ENCODE data around the gene RPS6KA2. TPM values are rescaled to one million over a fixed set of nuclear protein-coding genes. Genes with fewer than 3 reads are reported as not detected.

Gene RPS6KA2
- total RNA-seq, 2 experiments from 2014 or later = 18.9 to 19.1 TPM

DNA sequence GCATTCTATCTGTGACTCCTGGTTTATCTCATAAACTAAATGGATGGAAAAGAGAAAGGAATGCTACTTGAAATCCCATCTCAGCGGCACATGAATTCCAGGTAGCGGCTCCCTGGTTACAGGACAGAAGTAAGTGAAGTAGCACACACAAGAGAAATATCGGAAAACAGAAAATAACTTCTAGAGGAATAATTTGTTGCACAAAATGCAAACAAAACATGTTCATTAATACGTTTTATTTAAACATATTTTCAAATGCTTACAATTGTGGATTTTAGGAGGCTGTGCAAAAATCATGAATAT is 26.5 kb upstream of the RPS6KA2 start:
- Mint-ChIP-seq H3K4me1 (ENCODE audit: low read depth) (peaks cover 12% of the 10 kb centered on the region), H3K36me3 (ENCODE audit: low read depth) (no peaks in the 10 kb centered on the region), H3K4me3 (no peak overlapping the region), H3K9me3 (no peaks in the 10 kb centered on the region), H3K27me3 (ENCODE audit: low read depth) (peaks cover 13% of the 10 kb centered on the region), H3K27ac (no peak overlapping the region)
- intact Hi-C loops (cut with micrococcal nuclease) = no loop called here
- no peak for DNase-seq
- CTCF ChIA-PET = no interaction called here

DNA sequence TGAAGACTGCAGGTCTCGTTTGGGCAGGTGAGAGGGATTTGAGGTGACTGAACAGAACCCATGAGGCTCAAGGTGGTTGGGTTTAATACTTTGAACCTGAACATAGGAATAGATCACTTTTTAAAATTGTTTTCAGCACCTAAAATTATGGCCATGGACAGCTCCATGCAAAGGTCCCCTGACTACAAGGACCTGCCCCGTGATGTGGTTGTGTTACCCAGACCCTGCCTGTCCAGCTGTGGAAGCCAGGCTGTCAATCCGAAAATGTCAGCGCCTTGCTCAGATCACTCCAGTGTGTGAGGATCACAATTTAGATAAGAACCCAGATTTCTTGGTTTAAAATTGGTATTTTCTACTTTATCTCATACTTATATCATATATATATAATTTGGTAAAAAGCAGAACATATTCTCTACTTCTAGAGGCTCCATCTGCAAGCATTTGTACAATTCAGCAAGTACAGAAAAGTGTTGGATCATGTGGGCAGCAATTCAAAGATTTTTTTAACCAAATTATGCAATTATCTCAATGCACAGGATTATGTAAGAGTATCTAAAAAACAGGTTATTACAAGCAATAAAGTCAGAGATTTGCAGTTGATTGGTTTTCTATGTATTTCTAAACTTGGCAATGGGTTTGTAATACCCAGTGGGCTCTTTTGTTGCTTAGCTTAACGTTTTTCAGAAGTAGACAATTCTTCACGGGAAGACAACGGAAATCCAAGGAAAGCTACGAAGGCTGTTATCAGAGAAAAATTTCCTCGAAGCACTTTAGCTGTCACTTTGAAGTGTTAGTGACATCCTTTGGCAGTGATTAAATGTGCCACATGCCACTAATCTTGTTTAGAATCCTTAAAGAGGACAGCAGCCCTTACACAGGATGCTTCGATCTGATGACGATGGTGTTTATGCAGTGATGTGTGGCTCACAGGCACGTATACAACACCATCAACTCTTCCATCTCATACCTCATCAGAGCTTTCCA is 24.1 kb upstream of the RPS6KA2 start:
- intact Hi-C loops (cut with micrococcal nuclease) = no loop called here
- no peaks in the 10 kb centered on the region for H3K4me1 Mint-ChIP-seq (ENCODE audit: low read depth)
- CTCF ChIA-PET = no interaction called here
- no peaks in the 10 kb centered on the region for H3K36me3 Mint-ChIP-seq (ENCODE audit: low read depth)
- no peak overlapping the region for H3K4me3 Mint-ChIP-seq
- no peak for DNase-seq
- H3K27me3 Mint-ChIP-seq (ENCODE audit: low read depth) = no peaks in the 10 kb centered on the region
- no peak overlapping the region for H3K27ac Mint-ChIP-seq
- no peaks in the 10 kb centered on the region for H3K9me3 Mint-ChIP-seq

- Mint-ChIP-seq H3K4me1 (ENCODE audit: low read depth) (no peaks in the 10 kb centered on the region), H3K4me3 (no peak overlapping the region), H3K27ac (no peak overlapping the region), H3K36me3 (ENCODE audit: low read depth) (no peaks in the 10 kb centered on the region), H3K27me3 (ENCODE audit: low read depth) (no peaks in the 10 kb centered on the region), H3K9me3 (no peaks in the 10 kb centered on the region)
- intact Hi-C loops (cut with micrococcal nuclease) = no loop called here
- CTCF ChIA-PET = no interaction called here
- no peak for DNase-seq
Observed at GRCh38 chr6:166650047-166650446, 23.0 kb upstream of the RPS6KA2 start.

DNA sequence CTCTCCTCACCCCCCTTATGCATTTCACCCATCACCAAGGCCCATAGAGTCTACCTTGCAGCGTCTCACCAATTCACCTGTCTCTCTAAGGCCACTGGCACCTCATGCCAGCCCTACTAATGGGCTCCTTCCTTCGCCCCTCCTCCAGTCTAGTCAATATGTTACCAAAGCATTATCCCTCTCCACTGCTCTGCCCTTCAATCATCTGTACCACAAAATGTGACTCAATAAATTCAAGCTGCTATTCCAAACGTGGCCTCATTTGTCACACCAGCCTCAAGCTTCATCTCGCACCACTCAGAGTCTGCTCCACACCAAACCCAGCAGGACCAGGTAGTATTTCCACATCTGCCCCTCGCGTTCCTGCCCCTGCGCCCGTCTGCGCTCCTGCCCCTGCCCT is 21.8 kb upstream of the RPS6KA2 start:
- DNase-seq = no peak
- intact Hi-C loops (cut with micrococcal nuclease) = no loop called here
- CTCF ChIA-PET = no interaction called here
- no peaks in the 10 kb centered on the region for H3K4me1 Mint-ChIP-seq (ENCODE audit: low read depth)
- no peaks in the 10 kb centered on the region for H3K27me3 Mint-ChIP-seq (ENCODE audit: low read depth)
- H3K36me3 Mint-ChIP-seq (ENCODE audit: low read depth) = no peaks in the 10 kb centered on the region
- H3K9me3 Mint-ChIP-seq = peaks cover 2% of the 10 kb centered on the region
- no peak overlapping the region for H3K27ac Mint-ChIP-seq
- no peak overlapping the region for H3K4me3 Mint-ChIP-seq

DNA sequence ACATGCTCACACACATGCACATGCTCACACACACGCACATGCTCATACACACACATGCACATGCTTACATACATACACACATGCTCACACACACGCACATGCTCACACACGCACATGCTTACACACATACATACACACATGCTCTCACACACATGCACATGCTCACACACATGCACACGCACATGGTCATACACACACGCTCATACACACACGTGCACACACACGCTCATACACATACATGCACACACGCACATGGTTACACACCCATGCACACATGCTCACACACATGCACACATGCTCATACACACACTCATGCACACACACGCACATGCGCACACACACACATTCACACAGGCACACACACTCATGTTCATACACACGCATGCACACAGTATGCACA is 20.8 kb upstream of the RPS6KA2 start:
- no peak for DNase-seq
- Mint-ChIP-seq H3K27me3 (ENCODE audit: low read depth) (no peaks in the 10 kb centered on the region), H3K4me1 (ENCODE audit: low read depth) (no peaks in the 10 kb centered on the region), H3K36me3 (ENCODE audit: low read depth) (no peaks in the 10 kb centered on the region), H3K4me3 (no peak overlapping the region), H3K27ac (no peak overlapping the region), H3K9me3 (peaks cover 6% of the 10 kb centered on the region)
- CTCF ChIA-PET = no interaction called here
- intact Hi-C loops (cut with micrococcal nuclease) = no loop called here

DNA sequence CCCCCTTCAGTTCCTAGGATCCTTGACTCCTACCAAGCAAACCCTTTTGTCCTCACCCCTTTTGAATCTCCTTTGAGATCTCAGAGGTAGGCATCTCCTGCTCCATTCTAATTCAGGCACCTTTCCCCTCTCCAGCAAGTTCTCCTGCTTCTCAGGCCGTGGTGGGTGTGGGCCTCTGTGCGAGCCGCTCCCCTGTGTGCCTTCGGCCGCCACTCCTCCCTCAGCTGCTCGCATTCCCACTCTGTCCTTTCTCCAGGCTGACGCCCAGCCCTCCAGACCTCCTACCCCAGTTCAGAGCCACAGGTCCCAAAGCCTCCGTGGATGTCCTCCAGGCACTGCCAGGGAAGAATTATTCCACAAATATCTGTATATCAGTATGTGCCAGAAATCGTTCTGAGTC is 19.7 kb upstream of the RPS6KA2 start:
- Mint-ChIP-seq H3K9me3 (peaks cover 6% of the 10 kb centered on the region), H3K4me3 (no peak overlapping the region), H3K27ac (no peak overlapping the region), H3K27me3 (ENCODE audit: low read depth) (no peaks in the 10 kb centered on the region), H3K4me1 (ENCODE audit: low read depth) (no peaks in the 10 kb centered on the region), H3K36me3 (ENCODE audit: low read depth) (no peaks in the 10 kb centered on the region)
- CTCF ChIA-PET = no interaction called here
- DNase-seq = no peak
- intact Hi-C loops (cut with micrococcal nuclease) = no loop called here

DNA sequence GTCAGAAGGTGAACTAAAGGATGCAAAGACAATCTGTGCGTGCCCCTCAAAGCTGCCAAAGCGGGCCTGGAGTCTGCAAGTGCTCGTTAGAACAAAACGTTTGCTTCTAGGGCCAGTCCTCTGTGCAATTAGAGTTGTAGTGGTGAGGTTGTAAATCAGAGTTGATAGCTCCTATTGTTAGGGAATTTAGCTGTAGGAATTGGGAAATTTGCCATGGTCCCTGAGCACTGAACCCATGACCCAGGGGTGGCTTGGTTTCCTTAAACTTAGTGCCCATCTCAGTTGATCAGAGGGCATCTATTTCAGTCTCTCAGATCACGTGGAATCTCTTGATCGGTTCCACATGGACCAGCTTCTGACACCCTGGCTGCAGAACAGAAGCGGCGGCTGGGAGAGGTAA is 18.8 kb upstream of the RPS6KA2 start:
- no peak overlapping the region for H3K4me3 Mint-ChIP-seq
- H3K4me1 Mint-ChIP-seq (ENCODE audit: low read depth) = no peaks in the 10 kb centered on the region
- intact Hi-C loops (cut with micrococcal nuclease) = no loop called here
- peaks cover 1% of the 10 kb centered on the region for H3K27me3 Mint-ChIP-seq (ENCODE audit: low read depth)
- DNase-seq = no peak
- peaks cover 6% of the 10 kb centered on the region for H3K9me3 Mint-ChIP-seq
- CTCF ChIA-PET = no interaction called here
- H3K27ac Mint-ChIP-seq = no peak overlapping the region
- no peaks in the 10 kb centered on the region for H3K36me3 Mint-ChIP-seq (ENCODE audit: low read depth)

GRCh38 chr6:166644681-166645080 is 17.6 kb upstream of the RPS6KA2 start:
- Mint-ChIP-seq H3K36me3 (ENCODE audit: low read depth) (no peaks in the 10 kb centered on the region), H3K4me3 (no peak overlapping the region), H3K27me3 (ENCODE audit: low read depth) (peaks cover 9% of the 10 kb centered on the region), H3K4me1 (ENCODE audit: low read depth) (peaks cover 12% of the 10 kb centered on the region), H3K27ac (no peak overlapping the region), H3K9me3 (peaks cover 6% of the 10 kb centered on the region)
- no peak for DNase-seq
- CTCF ChIA-PET = no interaction called here
- intact Hi-C loops (cut with micrococcal nuclease) = no loop called here

DNA sequence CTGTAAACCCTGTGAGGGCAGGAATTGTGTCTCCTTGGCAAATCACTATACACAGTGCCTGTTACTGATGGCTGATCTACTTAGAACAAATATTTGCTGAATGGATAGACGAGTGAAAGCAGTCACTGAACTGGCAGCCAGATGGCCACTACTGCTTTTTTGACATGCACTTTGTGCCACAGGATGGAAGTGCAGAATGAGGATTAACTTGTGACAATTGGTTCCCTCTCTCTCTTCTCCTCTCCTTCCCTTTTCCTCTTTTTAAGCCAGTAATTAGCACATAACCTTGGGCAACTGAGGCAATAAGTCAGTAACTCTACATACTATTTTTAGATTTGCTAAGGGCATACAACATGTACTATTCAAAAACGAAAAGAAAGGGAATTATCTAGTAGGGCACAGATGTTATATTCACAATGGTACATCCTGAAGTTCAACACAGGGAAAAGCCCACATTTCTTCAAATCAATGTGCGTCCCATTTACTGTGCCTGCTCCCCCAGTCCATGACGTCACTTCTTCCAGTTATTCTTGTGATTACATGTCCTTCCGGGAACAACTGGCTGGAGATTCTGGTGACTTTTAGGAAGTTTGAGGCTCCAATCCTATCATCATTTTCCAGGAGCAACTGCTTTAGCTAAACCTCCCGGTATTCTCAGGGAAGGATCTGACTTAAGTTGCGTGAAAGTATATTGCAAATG is 17.0 kb upstream of the RPS6KA2 start:
- Mint-ChIP-seq H3K9me3 (peaks cover 6% of the 10 kb centered on the region), H3K4me3 (no peak overlapping the region), H3K27me3 (ENCODE audit: low read depth) (peaks cover 15% of the 10 kb centered on the region), H3K36me3 (ENCODE audit: low read depth) (no peaks in the 10 kb centered on the region), H3K4me1 (ENCODE audit: low read depth) (peaks cover 12% of the 10 kb centered on the region), H3K27ac (no peak overlapping the region)
- intact Hi-C loops (cut with micrococcal nuclease) = no loop called here
- CTCF ChIA-PET = no interaction called here
- no peak for DNase-seq

DNA sequence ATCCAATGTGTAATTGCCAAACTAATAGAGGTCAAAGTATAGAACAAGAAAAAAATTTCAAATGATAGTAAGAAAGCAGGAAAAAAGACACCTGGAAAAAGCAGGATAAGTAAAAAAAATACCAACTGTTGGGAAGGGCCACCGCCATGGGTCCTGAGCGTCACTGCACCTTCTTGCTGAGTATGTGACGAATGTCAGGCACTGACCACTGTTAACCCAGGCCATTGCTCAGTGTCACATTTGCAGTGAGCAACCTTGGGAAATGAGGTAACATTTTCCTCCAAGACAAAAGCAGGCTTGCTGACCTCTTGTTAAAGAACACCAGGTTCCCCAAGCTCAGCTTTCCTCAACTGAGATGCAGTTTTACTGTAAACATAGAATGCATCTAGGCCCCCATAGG is 15.6 kb upstream of the RPS6KA2 start:
- no peak overlapping the region for H3K4me3 Mint-ChIP-seq
- H3K4me1 Mint-ChIP-seq (ENCODE audit: low read depth) = peaks cover 12% of the 10 kb centered on the region
- no peak overlapping the region for H3K27ac Mint-ChIP-seq
- no peaks in the 10 kb centered on the region for H3K36me3 Mint-ChIP-seq (ENCODE audit: low read depth)
- H3K27me3 Mint-ChIP-seq (ENCODE audit: low read depth) = peaks cover 18% of the 10 kb centered on the region
- CTCF ChIA-PET = interaction anchor here (0.6 to 0.7 kb wide), 2 partner anchors 16 to 523 kb away, joined by 3 read pairs; no protein-coding TSS in a partner anchor
- H3K9me3 Mint-ChIP-seq = peaks cover 6% of the 10 kb centered on the region
- intact Hi-C loops (cut with micrococcal nuclease) = no loop called here
- DNase-seq = no peak

GRCh38 chr6:166640342-166641043 is 13.4 kb upstream of the RPS6KA2 start:
- Mint-ChIP-seq H3K4me1 (ENCODE audit: low read depth) (peaks cover 12% of the 10 kb centered on the region), H3K27me3 (ENCODE audit: low read depth) (peaks cover 24% of the 10 kb centered on the region), H3K9me3 (peaks cover 6% of the 10 kb centered on the region), H3K4me3 (peak overlapping the region; percentile 34), H3K27ac (no peak overlapping the region), H3K36me3 (ENCODE audit: low read depth) (no peaks in the 10 kb centered on the region)
- intact Hi-C loops (cut with micrococcal nuclease) = no loop called here
- CTCF ChIA-PET = no interaction called here
- peak; percentile 57 for DNase-seq

DNA sequence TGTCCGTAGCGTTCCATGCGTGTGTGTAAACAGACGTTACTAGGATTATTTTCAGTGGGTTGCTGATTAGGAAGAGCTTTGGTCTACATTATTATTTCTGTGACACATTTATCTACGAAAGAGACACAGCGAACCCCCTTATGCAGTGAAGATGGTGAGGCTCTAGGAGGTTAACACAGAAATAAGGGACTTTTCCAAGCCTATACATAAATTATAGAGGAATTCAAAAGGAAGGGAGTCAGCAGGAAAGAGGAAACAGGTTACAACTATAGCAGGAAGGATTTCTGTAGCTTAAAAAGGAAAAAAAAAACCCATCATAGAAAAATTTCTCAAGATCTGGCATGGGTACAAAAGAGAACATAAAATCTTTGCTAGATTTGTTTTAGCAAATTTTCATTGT is 12.9 kb upstream of the RPS6KA2 start:
- no peaks in the 10 kb centered on the region for H3K36me3 Mint-ChIP-seq (ENCODE audit: low read depth)
- peaks cover 12% of the 10 kb centered on the region for H3K4me1 Mint-ChIP-seq (ENCODE audit: low read depth)
- H3K9me3 Mint-ChIP-seq = peaks cover 6% of the 10 kb centered on the region
- no peak overlapping the region for H3K27ac Mint-ChIP-seq
- H3K27me3 Mint-ChIP-seq (ENCODE audit: low read depth) = peaks cover 24% of the 10 kb centered on the region
- CTCF ChIA-PET = no interaction called here
- intact Hi-C loops (cut with micrococcal nuclease) = no loop called here
- DNase-seq = no peak
- H3K4me3 Mint-ChIP-seq = no peak overlapping the region

Measured in activated naive CD4-positive, alpha-beta T cell treated with anti-CD3 and anti-CD28 coated beads for 36 hours (primary cell).